Keratinocyte (primary cell): Measurements from ENCODE around the gene CNTNAP5. TPM values are rescaled to one million over a fixed set of nuclear protein-coding genes. Genes with fewer than 3 reads are reported as not detected.

ENCODE experiments used
- DNase-seq: peaks from one replicate; pipeline ENCODE4 v3.0.0-alpha.2; 2011; ENCODE audit warnings: low read depth, missing footprints, low spot score
- FAIRE-seq: peaks from 2 replicates; lab custom pipeline; 2011; peaks lifted over from hg19 to GRCh38; lab: Jason Lieb, UNC
- H2AFZ ChIP-seq: 2 replicates; pipeline ENCODE4 v1.6.0; 2012; ENCODE audit warnings: low read length, control low read depth, inconsistent platforms; ENCODE audit not compliant: control insufficient read depth
- H3K27ac ChIP-seq: 2 replicates; pipeline ENCODE4 v1.5.1; 2011; ENCODE audit warnings: low read length; ENCODE audit not compliant: control insufficient read depth, insufficient read depth
- H3K27me3 ChIP-seq: 3 replicates; pipeline ENCODE4 v1.6.0; 2011; ENCODE audit warnings: low read length; ENCODE audit not compliant: control insufficient read depth, insufficient read depth; ENCODE audit errors: extremely low read depth
- H3K36me3 ChIP-seq, 2 experiments: 2 replicates in 1 of 2; 3 replicates in 1 of 2; pipeline ENCODE4 v1.5.1; 2011; ENCODE audit warnings: low read length in 2 of 2, mild to moderate bottlenecking in 1 of 2; ENCODE audit not compliant: control insufficient read depth in 2 of 2, insufficient read depth in 2 of 2; ENCODE audit errors: extremely low read depth in 1 of 2
- H3K4me1 ChIP-seq: 3 replicates; pipeline ENCODE4 v1.5.1; 2011; ENCODE audit warnings: low read length; ENCODE audit not compliant: control insufficient read depth, insufficient read depth; ENCODE audit errors: extremely low read depth
- H3K4me2 ChIP-seq: 3 replicates; pipeline ENCODE4 v1.6.0; 2011; ENCODE audit warnings: low read depth, low read length; ENCODE audit not compliant: control insufficient read depth, insufficient read depth; ENCODE audit errors: extremely low read depth
- H3K4me3 ChIP-seq, 3 experiments: fragments of 200-600 bp in 1 of 3; sonication (generic) in 1 of 3; 2 replicates in 2 of 3; 3 replicates in 1 of 3; pipeline ENCODE4 v1.5.1; 2011 to 2016; ENCODE audit warnings: low read length in 3 of 3, mild to moderate bottlenecking in 3 of 3, control low read depth in 2 of 3, inconsistent platforms in 1 of 3, low read depth in 1 of 3, mixed read lengths in 1 of 3, mixed run types in 1 of 3, moderate library complexity in 1 of 3; ENCODE audit not compliant: control insufficient read depth in 2 of 3, insufficient read depth in 2 of 3; ENCODE audit errors: extremely low read depth in 1 of 3
- H3K79me2 ChIP-seq: 2 replicates; pipeline ENCODE4 v1.6.0; 2012; ENCODE audit warnings: low read length; ENCODE audit not compliant: control insufficient read depth, insufficient read depth
- H3K9ac ChIP-seq: 3 replicates; pipeline ENCODE4 v1.6.0; 2011; ENCODE audit warnings: low read length; ENCODE audit not compliant: control insufficient read depth, insufficient read depth; ENCODE audit errors: extremely low read depth
- H3K9me1 ChIP-seq: 3 replicates; pipeline ENCODE4 v1.6.0; 2011; ENCODE audit warnings: low read length; ENCODE audit not compliant: control insufficient read depth, insufficient read depth; ENCODE audit errors: extremely low read depth
- H3K9me3 ChIP-seq: 2 replicates; pipeline ENCODE4 v1.5.1; 2012; ENCODE audit warnings: low read depth, low read length; ENCODE audit not compliant: control insufficient read depth
- H4K20me1 ChIP-seq: 3 replicates; pipeline ENCODE4 v1.6.0; 2011; ENCODE audit warnings: low read length; ENCODE audit not compliant: control insufficient read depth, insufficient read depth; ENCODE audit errors: extremely low read depth
- CTCF ChIP-seq, 3 experiments: IDR thresholded peaks in 1 of 3; conservative IDR thresholded peaks in 1 of 3; optimal IDR thresholded peaks in 1 of 3; 2 replicates in 2 of 3; 3 replicates in 1 of 3; pipeline versions ENCODE3 to v1.5.1; 2011; ENCODE audit warnings: low read length in 3 of 3, mild to moderate bottlenecking in 3 of 3, moderate library complexity in 2 of 3, control low read depth in 1 of 3, inconsistent platforms in 1 of 3; ENCODE audit not compliant: insufficient read depth in 2 of 3; ENCODE audit errors: extremely low read depth in 1 of 3
- EZH2 ChIP-seq: IDR thresholded peaks from one replicate; pipeline ENCODE4 v1.6.1; 2012; ENCODE audit warnings: inconsistent platforms, mild to moderate bottlenecking, low read length, moderate library complexity
- dilution Hi-C: fragments of 300-500 bp; cut with MboI; formaldehyde crosslinking; loops from one replicate; pipeline ENCODE4 v1.7.0; 2020; ENCODE audit warnings: low sequenced_read_pairs; ENCODE audit not compliant: extremely low pct_ligation_motif_present
- polyA plus RNA-seq, 5 experiments: library from polyadenylated mRNA; depleted of rRNA in 3 of 5; stranded (reverse) in 3 of 5; stranded (forward) in 1 of 5; unstranded in 1 of 5; fragments of >200 nt; gene quantifications; 1 replicate in 1 of 5; 2 replicates in 3 of 5; 3 replicates in 1 of 5; pipeline versions ENCODE4 v1.2.1 to v1.2.3, GENCODE V29; 2011 to 2012; ENCODE audit warnings: missing spikeins in 2 of 5, low read depth in 1 of 5, low replicate concordance in 1 of 5

Gene CNTNAP5
- polyA plus RNA-seq, 1 donor (not counting 4 experiments of a cell fraction or from before 2014, with no cell fraction given): not detected

GRCh38 chr2:124048664-124049063, 23.6 kb downstream of the CNTNAP5 start:
- no peaks in the 10 kb centered on the region for H4K20me1 ChIP-seq
- FAIRE-seq (no peak), DNase-seq (no peak)
- no peak overlapping the region for H3K4me2 ChIP-seq
- H3K4me1 ChIP-seq: no peaks in the 10 kb centered on the region
- H3K9ac ChIP-seq: no peak overlapping the region
- H3K4me3 ChIP-seq: no peak overlapping the region
- dilution Hi-C loops: no loop called here
- TF ChIP-seq CTCF (optimal IDR thresholded peaks at IDR 0.05 in 1 of 3, IDR thresholded peaks at IDR 0.05 in 1 of 3, conservative IDR thresholded peaks at IDR 0.05 in 1 of 3; ENCODE audit: extremely low read depth in 1 of 3, insufficient read depth in 2 of 3, low read length in 3 of 3): no peak
- no peak for TF ChIP-seq EZH2
- H3K79me2 ChIP-seq: no peaks in the 10 kb centered on the region
- no peaks in the 10 kb centered on the region for H3K9me3 ChIP-seq
- no peaks in the 10 kb centered on the region for H3K9me1 ChIP-seq
- no peaks in the 10 kb centered on the region for H3K27me3 ChIP-seq
- no peak overlapping the region for H3K27ac ChIP-seq
- H3K36me3 ChIP-seq: no peaks in the 10 kb centered on the region
- no peak overlapping the region for H2AFZ ChIP-seq

- Histone ChIP-seq H3K4me3 (no peak overlapping the region), H3K9me3 (no peaks in the 10 kb centered on the region), H3K27me3 (no peaks in the 10 kb centered on the region), H2AFZ (no peak overlapping the region), H3K36me3 (no peaks in the 10 kb centered on the region), H3K4me2 (no peak overlapping the region), H3K79me2 (no peaks in the 10 kb centered on the region), H3K9ac (no peak overlapping the region), H4K20me1 (no peaks in the 10 kb centered on the region), H3K27ac (no peak overlapping the region), H3K4me1 (no peaks in the 10 kb centered on the region), H3K9me1 (no peaks in the 10 kb centered on the region)
- DNase-seq: no peak
- TF ChIP-seq CTCF (optimal IDR thresholded peaks at IDR 0.05 in 1 of 3, IDR thresholded peaks at IDR 0.05 in 1 of 3, conservative IDR thresholded peaks at IDR 0.05 in 1 of 3; ENCODE audit: extremely low read depth in 1 of 3, insufficient read depth in 2 of 3, low read length in 3 of 3): no peak
- no peak for TF ChIP-seq EZH2
- FAIRE-seq: no peak
- dilution Hi-C loops: no loop called here
Observed at GRCh38 chr2:124049136-124049535, 24.0 kb downstream of the CNTNAP5 start.
